GM03348 (cell line): ENCODE data around the gene DPH1.
A peak's percentile ranks its signal among the peaks of the same experiment; 100 is the strongest.
"Not testable (repeated sequence)": the region's sequence is repeated elsewhere in the genome, so short reads cannot be mapped to it uniquely, and the experiment has no call there.

ENCODE experiments used
- DNase-seq: peaks from one replicate; pipeline ENCODE4 v3.0.0; 2012; ENCODE audit warnings: low spot score

The DPH1 gene

GRCh38 chr17:2008332-2009126 is 21.4 kb upstream of the DPH1 start:
- DNase-seq: no peak

GRCh38 chr17:2009737-2010136 is 20.2 kb upstream of the DPH1 start:
- no peak for DNase-seq

- DNase-seq: peak; percentile 86
Measured at GRCh38 chr17:2011411-2012371, 18.3 kb upstream of the DPH1 start.

GRCh38 chr17:2012499-2012898 is 17.5 kb upstream of the DPH1 start:
- no peak for DNase-seq

- DNase-seq: not testable (repeated sequence)
Measured at GRCh38 chr17:2013220-2013993, 16.5 kb upstream of the DPH1 start.

- no peak for DNase-seq
Measured at GRCh38 chr17:2013994-2014317, 16.0 kb upstream of the DPH1 start.

GRCh38 chr17:2015314-2015713 is 14.6 kb upstream of the DPH1 start:
- DNase-seq: no peak

- DNase-seq: no peak
Measured at GRCh38 chr17:2016494-2016893, 13.5 kb upstream of the DPH1 start.

GRCh38 chr17:2017274-2017941 is 12.5 kb upstream of the DPH1 start:
- DNase-seq: no peak

GRCh38 chr17:2018716-2019510 is 11.0 kb upstream of the DPH1 start:
- no peak for DNase-seq

- no peak for DNase-seq
Measured at GRCh38 chr17:2019723-2020122, 10.2 kb upstream of the DPH1 start.

GRCh38 chr17:2020721-2021120 is 9.2 kb upstream of the DPH1 start:
- no peak for DNase-seq

- DNase-seq: no peak
Measured at GRCh38 chr17:2022647-2023240, 7.2 kb upstream of the DPH1 start.

- no peak for DNase-seq
Measured at GRCh38 chr17:2023256-2023655, 6.7 kb upstream of the DPH1 start.

GRCh38 chr17:2023692-2024571 is 6.0 kb upstream of the DPH1 start:
- DNase-seq: peak; percentile 42

GRCh38 chr17:2024572-2025219 is 5.3 kb upstream of the DPH1 start:
- DNase-seq: peak; percentile 33

- DNase-seq: peak; percentile 87
Measured at GRCh38 chr17:2025220-2025621, 4.7 kb upstream of the DPH1 start, which contains the start of gene RTN4RL1. TSS of gene RTN4RL1 (minus strand) at chr17:2025334. CDS start at chr17:2024865, 469 bp downstream.

GRCh38 chr17:2025622-2026309 is 4.2 kb upstream of the DPH1 start:
- peak; percentile 89 for DNase-seq
